Activated CD8-positive, alpha-beta memory T cell treated with anti-CD3 and anti-CD28 coated beads for 36 hours (primary cell): ENCODE measurements around the gene TBX21. TPM values are rescaled to one million over a fixed set of nuclear protein-coding genes. Genes with fewer than 3 reads are reported as not detected.
"Not testable (repeated sequence)": the region's sequence is repeated elsewhere in the genome, so short reads cannot be mapped to it uniquely, and the experiment has no call there.

Experiments used
- CTCF ChIA-PET: fragments of 350-600 bp; sonication (Branson Sonifier 250); formaldehyde crosslinking; loops from one replicate; lab custom pipeline; 2021; ENCODE audit warnings: antibody characterized with exemption; lab: Charles Lee
- POLR2A ChIA-PET: fragments of 350-600 bp; sonication (Branson Sonifier 250); formaldehyde crosslinking; loops from one replicate; lab custom pipeline; 2021; ENCODE audit warnings: antibody characterized with exemption; lab: Charles Lee
- total RNA-seq, 2 experiments: library from RNA; stranded (reverse); gene quantifications; one replicate each; pipeline ENCODE4 v1.2.3, GENCODE V29; 2021

The TBX21 gene
- total RNA-seq, 2 experiments from 2014 or later, result 53.7 to 54.7 TPM

DNA sequence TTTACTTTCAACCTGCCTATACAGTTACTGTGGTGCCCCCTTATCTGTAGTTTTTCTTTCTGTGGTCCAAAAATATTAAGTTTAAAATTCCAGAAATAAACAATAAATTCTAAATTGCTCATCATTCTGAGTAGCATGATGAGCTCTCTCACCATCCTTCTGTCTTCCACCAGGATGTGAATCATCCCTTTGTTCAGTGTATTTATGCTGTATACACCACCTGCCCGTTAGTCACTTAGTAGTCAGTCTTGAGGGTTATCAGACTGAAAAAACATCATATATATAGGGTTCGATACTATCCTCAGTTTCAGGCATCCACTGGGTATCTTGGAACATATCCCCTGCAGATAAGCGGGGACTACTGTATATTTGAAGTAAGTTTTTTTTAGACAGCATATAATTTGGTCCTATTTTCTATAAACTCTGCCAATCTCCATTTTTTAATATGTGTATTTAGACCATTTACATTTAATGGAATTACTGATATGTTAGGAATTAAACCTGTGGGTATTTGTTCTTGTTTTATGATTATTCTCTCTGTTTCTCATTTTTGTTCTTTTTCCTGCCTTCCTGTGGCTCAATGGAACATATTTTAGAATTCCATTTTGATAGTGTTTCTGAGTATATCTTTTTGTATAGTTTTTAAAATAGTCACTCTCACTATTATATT is 31.0 kb downstream of the TBX21 start:
- POLR2A ChIA-PET, result interaction anchor here (0.6 kb wide), 1 partner anchor 9 kb away, joined by 3 read pairs; no protein-coding TSS in a partner anchor
- CTCF ChIA-PET, result interaction anchor here (0.6 to 0.9 kb wide), 4 partner anchors 8 to 22 kb away, joined by 3 to 4 read pairs (median 3); no protein-coding TSS in a partner anchor

DNA sequence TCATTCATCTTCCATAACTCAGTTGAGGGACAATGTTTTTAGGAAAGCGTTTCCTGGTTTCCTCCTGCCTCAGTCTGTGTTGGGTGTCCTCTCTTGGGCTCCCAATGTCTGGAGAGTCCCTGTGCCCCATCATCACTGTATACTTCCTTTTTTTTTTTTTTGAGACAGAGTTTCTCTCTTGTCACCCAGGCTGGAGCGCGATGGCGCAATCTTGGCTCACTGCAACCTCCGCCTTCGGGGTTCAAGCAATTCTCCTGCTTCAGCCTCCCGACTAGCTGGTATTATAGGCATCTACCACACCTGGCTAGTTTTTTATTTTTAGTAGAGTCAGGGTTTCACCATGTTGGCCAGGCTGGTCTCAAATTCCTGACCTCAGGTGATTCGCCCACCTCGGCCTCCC is 40.6 kb downstream of the TBX21 start:
- CTCF ChIA-PET, POLR2A ChIA-PET: not testable (repeated sequence)

DNA sequence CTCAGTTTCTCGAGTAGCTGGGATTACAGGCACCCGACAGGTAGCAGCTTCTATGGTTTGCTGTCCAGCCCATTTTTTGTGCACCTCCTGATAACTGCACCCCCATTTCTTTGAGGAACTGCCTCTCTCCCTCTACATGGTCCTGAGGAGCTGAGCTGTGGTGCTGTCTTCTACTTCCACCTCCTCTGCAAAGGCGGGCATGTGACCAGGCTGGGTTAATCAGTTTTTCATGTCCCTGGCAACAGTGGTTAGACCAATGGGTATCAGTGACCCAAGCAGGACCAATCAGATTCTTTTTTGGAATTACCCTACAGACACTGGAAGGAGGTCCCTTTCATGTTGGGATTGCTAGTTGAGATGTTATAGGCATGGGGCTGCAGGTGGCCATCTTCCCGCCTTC is 41.3 kb downstream of the TBX21 start:
- ChIA-PET POLR2A (no interaction called here), CTCF (no interaction called here)

- ChIA-PET POLR2A (no interaction called here), CTCF (interaction anchor here (0.8 to 1.4 kb wide), 4 partner anchors 11 to 75 kb away, joined by 3 to 9 read pairs (median 4); no protein-coding TSS in a partner anchor)
Observed at GRCh38 chr17:47774987-47775580, 42.0 kb downstream of the TBX21 start.

- POLR2A ChIA-PET, result no interaction called here
- CTCF ChIA-PET, result interaction anchor here (0.5 to 1.4 kb wide), 8 partner anchors 13 to 135 kb away, joined by 3 to 9 read pairs (median 3); no protein-coding TSS in a partner anchor
Observed at GRCh38 chr17:47776330-47777197, 43.5 kb downstream of the TBX21 start.

- CTCF ChIA-PET, result interaction anchor here (0.8 kb wide), 1 partner anchor 20 kb away, joined by 3 read pairs; no protein-coding TSS in a partner anchor
- POLR2A ChIA-PET, result no interaction called here
Observed at GRCh38 chr17:47778184-47778635, 45.2 kb downstream of the TBX21 start.

- POLR2A ChIA-PET, result no interaction called here
- CTCF ChIA-PET, result interaction anchor here (0.7 kb wide), 1 partner anchor 18 kb away, joined by 3 read pairs; no protein-coding TSS in a partner anchor
Observed at GRCh38 chr17:47781397-47781796, 48.4 kb downstream of the TBX21 start.

DNA sequence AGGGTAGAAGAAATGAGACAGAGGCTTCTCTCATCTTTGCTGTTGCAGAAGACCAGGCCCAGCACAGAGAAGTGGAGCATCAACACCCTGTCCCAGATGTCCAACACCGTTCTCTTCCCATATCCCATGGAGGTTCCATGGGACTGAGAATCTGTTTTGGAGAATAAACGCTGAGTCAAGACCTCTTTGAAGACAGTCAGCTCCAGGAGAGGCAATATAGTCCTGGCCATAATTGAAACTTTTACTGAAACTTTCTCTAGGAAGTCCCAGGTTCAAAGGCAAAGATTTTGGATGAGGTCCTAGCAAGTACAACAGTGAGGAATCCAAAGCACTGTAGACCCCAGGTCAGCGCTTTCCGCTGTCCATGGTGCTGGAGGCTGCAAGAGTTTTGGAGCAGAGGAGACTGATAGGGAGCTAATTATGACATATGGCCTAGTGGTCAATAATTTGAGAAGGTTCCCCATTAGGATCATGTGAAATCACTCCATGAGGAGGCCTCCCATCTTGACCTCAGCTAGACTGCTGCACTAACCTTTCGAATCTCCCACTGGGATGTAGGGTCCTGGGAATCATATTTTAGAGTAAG is 52.6 kb downstream of the TBX21 start:
- CTCF ChIA-PET, result interaction anchor here (0.6 to 1.6 kb wide), 5 partner anchors 42 to 122 kb away, joined by 3 to 6 read pairs (median 3); no protein-coding TSS in a partner anchor
- POLR2A ChIA-PET, result no interaction called here

- ChIA-PET CTCF (interaction anchor here (0.6 to 1.7 kb wide), 21 partner anchors 12 to 140 kb away, joined by 3 to 9 read pairs (median 4); partner anchors contain the start of genes KPNB1, OSBPL7, TBKBP1 and TBX21), POLR2A (interaction anchor here (0.7 kb wide), 1 partner anchor 32 kb away, joined by 3 read pairs; the partner anchor contains the start of gene OSBPL7)
Observed at GRCh38 chr17:47789611-47790561, 56.9 kb downstream of the TBX21 start.

DNA sequence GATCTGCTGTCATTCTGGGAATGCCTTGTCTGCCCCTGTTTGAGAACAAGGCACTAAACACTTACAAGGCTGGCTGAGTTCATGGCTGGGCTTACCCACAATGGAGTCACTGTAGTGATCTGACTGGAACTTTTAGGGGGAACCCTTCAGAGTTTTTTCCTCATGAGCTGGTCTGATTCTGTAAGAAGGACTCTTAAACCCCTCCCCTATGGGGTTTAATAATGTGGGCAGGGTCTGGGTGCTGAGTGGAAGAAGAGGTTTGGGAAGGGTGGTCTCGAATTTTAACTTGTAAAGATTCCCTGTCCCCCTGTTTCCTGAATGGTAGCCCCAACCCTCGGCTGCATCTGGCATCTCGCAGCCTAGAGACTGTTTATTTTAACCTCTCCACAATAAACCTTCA is 58.0 kb downstream of the TBX21 start:
- POLR2A ChIA-PET, result interaction anchor here (0.6 kb wide), 1 partner anchor 60 kb away, joined by 3 read pairs; no protein-coding TSS in a partner anchor
- CTCF ChIA-PET, result interaction anchor here (1.2 to 1.7 kb wide), 2 partner anchors 11 to 92 kb away, joined by 4 to 6 read pairs; no protein-coding TSS in a partner anchor

DNA sequence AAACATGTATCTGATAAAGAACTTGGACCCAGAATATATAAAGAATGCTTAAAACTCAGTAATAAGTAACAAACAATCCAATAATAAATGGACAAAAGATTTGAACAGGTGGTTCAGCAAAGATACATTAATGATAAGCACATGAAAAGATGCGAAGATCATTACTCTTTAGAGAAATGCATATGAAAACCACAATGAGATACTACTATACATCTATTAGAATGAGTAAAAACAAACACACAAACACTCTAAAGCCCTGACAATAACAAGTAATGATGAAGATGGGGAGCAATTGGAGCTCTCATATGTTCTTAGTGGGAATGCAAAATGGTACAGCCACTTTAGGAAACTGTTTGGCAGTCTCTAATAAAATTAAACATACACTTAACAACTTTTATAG is 59.4 kb downstream of the TBX21 start:
- POLR2A ChIA-PET, result no interaction called here
- CTCF ChIA-PET, result interaction anchor here (1.8 kb wide), 1 partner anchor 15 kb away, joined by 4 read pairs; no protein-coding TSS in a partner anchor

- POLR2A ChIA-PET, result no interaction called here
- CTCF ChIA-PET, result interaction anchor here (1.8 kb wide), 1 partner anchor 16 kb away, joined by 4 read pairs; no protein-coding TSS in a partner anchor
Observed at GRCh38 chr17:47792979-47793378, 59.9 kb downstream of the TBX21 start.

Other genes with a start within 250 kb of the TBX21 start
- gene NPEPPS, start 202.1 kb upstream of the TBX21 start, total RNA-seq, result 10 to 100 TPM; 91.1 to 98.4 TPM
- 100 to 1,000 TPM; 844 to 864 TPM for gene KPNB1, start 83.3 kb upstream of the TBX21 start, total RNA-seq
- gene TBKBP1, start 39.1 kb upstream of the TBX21 start, total RNA-seq, result 1 to 10 TPM; 6.2 to 6.7 TPM
- 10 to 100 TPM; 13.4 to 17.0 TPM for gene OSBPL7, start 88.6 kb downstream of the TBX21 start, total RNA-seq
- gene MRPL10, start 98.3 kb downstream of the TBX21 start, total RNA-seq, result 10 to 100 TPM; 59.7 to 60.9 TPM
- gene LRRC46, start 98.4 kb downstream of the TBX21 start, total RNA-seq, result under 1 TPM; 0.50 to 0.61 TPM
- gene SCRN2, start 108.0 kb downstream of the TBX21 start, total RNA-seq, result 10 to 100 TPM; 18.4 to 18.7 TPM
- under 1 TPM in 1 of 2 experiments, not detected in 1; 0.08 TPM for gene SP6, start 117.9 kb downstream of the TBX21 start, total RNA-seq
- gene SP2, start 163.0 kb downstream of the TBX21 start, total RNA-seq, result 10 to 100 TPM; 15.8 to 18.3 TPM
- 10 to 100 TPM; 57.8 to 58.0 TPM for gene PNPO, start 208.3 kb downstream of the TBX21 start, total RNA-seq
- not detected for gene PRR15L, start 224.6 kb downstream of the TBX21 start, total RNA-seq
- 100 to 1,000 TPM; 170 to 175 TPM for gene CDK5RAP3, start 237.9 kb downstream of the TBX21 start, total RNA-seq